IMR-90 (cell line): ENCODE measurements around the gene STAM. TPM values are rescaled to one million over a fixed set of nuclear protein-coding genes. Genes with fewer than 3 reads are reported as not detected.
A peak's percentile ranks its signal among the peaks of the same experiment; 100 is the strongest.

ENCODE experiments used
- ATAC-seq: fragments of 200-7000 bp; cut with Tn5 transposase; 2 replicates; pipeline ENCODE4 v1.9.1; 2020; ENCODE audit warnings: low read depth, mild to moderate bottlenecking, moderate library complexity
- BruUV-seq: library from RNA; stranded (reverse); fragments of 400-500 nt; replicated peaks from 2 replicates; lab custom pipeline; 2021; lab: Mats Ljungman, UMichigan
- CTCF ChIA-PET: fragments of 300-600 bp; formaldehyde crosslinking; extraction: SDS; loops from one replicate; lab custom pipeline; 2021; ENCODE audit warnings: antibody characterized with exemption; lab: Yijun Ruan, JAX
- POLR2A ChIA-PET: fragments of 300-600 bp; sonication (Branson Sonifier 250); formaldehyde crosslinking; loops from one replicate; lab custom pipeline; 2022; ENCODE audit warnings: antibody characterized with exemption; ENCODE audit not compliant: unreplicated experiment; lab: Charles Lee
- DNase-seq: peaks from one replicate; pipeline ENCODE4 v3.0.0; 2013
- H2AFZ ChIP-seq: replicated peaks from 2 replicates; pipeline ENCODE3; 2013; ENCODE audit warnings: low read length, mild to moderate bottlenecking; ENCODE audit not compliant: poor library complexity
- H2AK5ac ChIP-seq: 2 replicates; pipeline ENCODE4 v1.6.1; 2013; ENCODE audit warnings: low read depth, low read length, inconsistent platforms
- H2AK9ac ChIP-seq: replicated peaks from 2 replicates; pipeline ENCODE3; 2013; ENCODE audit warnings: mild to moderate bottlenecking, low read depth, low read length, moderate library complexity; ENCODE audit not compliant: poor library complexity
- H2BK120ac ChIP-seq: 2 replicates; pipeline ENCODE4 v1.6.1; 2013; ENCODE audit warnings: low read depth, low read length, inconsistent platforms
- H2BK15ac ChIP-seq: 3 replicates; pipeline ENCODE4 v1.6.1; 2013; ENCODE audit warnings: low read depth, low read length, inconsistent platforms
- H2BK20ac ChIP-seq: 2 replicates; pipeline ENCODE4 v1.6.1; 2013; ENCODE audit warnings: low read depth, mild to moderate bottlenecking, inconsistent platforms, low read length, moderate library complexity
- H2BK5ac ChIP-seq: 2 replicates; pipeline ENCODE4 v1.6.1; 2013; ENCODE audit warnings: mild to moderate bottlenecking, low read depth, low read length, inconsistent platforms; ENCODE audit not compliant: poor library complexity, severe bottlenecking
- H3K14ac ChIP-seq: replicated peaks from 2 replicates; pipeline ENCODE4 v1.6.1; 2013; ENCODE audit warnings: low read depth, low read length, inconsistent platforms
- H3K18ac ChIP-seq: 2 replicates; pipeline ENCODE4 v1.6.1; 2013; ENCODE audit warnings: low read depth, low read length, control low read depth
- H3K23ac ChIP-seq: 2 replicates; pipeline ENCODE4 v1.6.1; 2013; ENCODE audit warnings: low read depth, low read length, inconsistent platforms
- H3K27ac ChIP-seq: 2 replicates; pipeline ENCODE4 v1.5.1; 2013; ENCODE audit warnings: mild to moderate bottlenecking, control low read depth, low read length; ENCODE audit not compliant: insufficient read depth
- H3K27me3 ChIP-seq: 2 replicates; pipeline ENCODE4 v1.6.1; 2013; ENCODE audit warnings: low read length; ENCODE audit not compliant: control insufficient read depth, insufficient read depth
- H3K36me3 ChIP-seq: 2 replicates; pipeline ENCODE4 v1.6.1; 2013; ENCODE audit warnings: low read length, mixed read lengths; ENCODE audit not compliant: control insufficient read depth, insufficient read depth
- H3K4ac ChIP-seq: 2 replicates; pipeline ENCODE4 v1.6.1; 2013; ENCODE audit warnings: low read depth, low read length, inconsistent platforms
- H3K4me1 ChIP-seq: 2 replicates; pipeline ENCODE4 v1.6.1; 2013; ENCODE audit warnings: low read length, mixed read lengths; ENCODE audit not compliant: control insufficient read depth, insufficient read depth
- H3K4me2 ChIP-seq: 2 replicates; pipeline ENCODE4 v1.6.1; 2013; ENCODE audit warnings: low read depth, mild to moderate bottlenecking, control low read depth, low read length, moderate library complexity
- H3K4me3 ChIP-seq: 2 replicates; pipeline ENCODE4 v1.5.1; 2013; ENCODE audit warnings: low read depth, mild to moderate bottlenecking, control low read depth, low read length, moderate library complexity; ENCODE audit not compliant: insufficient read depth
- H3K56ac ChIP-seq: 2 replicates; pipeline ENCODE4 v1.6.1; 2013; ENCODE audit warnings: low read length, inconsistent platforms; ENCODE audit not compliant: insufficient read depth; ENCODE audit errors: extremely low read depth
- H3K79me1 ChIP-seq, 2 experiments: 2 replicates each; pipeline ENCODE4 v1.6.1; 2013; ENCODE audit warnings: low read length in 2 of 2, inconsistent platforms in 1 of 2, low read depth in 1 of 2
- H3K9ac ChIP-seq: 2 replicates; pipeline ENCODE4 v1.6.1; 2013; ENCODE audit warnings: low read depth, low read length, control low read depth
- H3K9me1 ChIP-seq: 2 replicates; pipeline ENCODE4 v1.6.1; 2013; ENCODE audit warnings: low read length, inconsistent platforms; ENCODE audit not compliant: insufficient read depth
- H3K9me3 ChIP-seq: 2 replicates; pipeline ENCODE4 v1.6.1; 2013; ENCODE audit warnings: low read length; ENCODE audit not compliant: control insufficient read depth, insufficient read depth
- H4K20me1 ChIP-seq: 2 replicates; pipeline ENCODE4 v1.6.1; 2013; ENCODE audit warnings: low read length, inconsistent platforms; ENCODE audit not compliant: insufficient read depth
- H4K5ac ChIP-seq: 2 replicates; pipeline ENCODE4 v1.6.1; 2013; ENCODE audit warnings: mild to moderate bottlenecking, low read depth, low read length, control low read depth
- H4K8ac ChIP-seq, 2 experiments: 2 replicates each; pipeline ENCODE4 v1.6.1; 2013; ENCODE audit warnings: low read depth in 2 of 2, low read length in 2 of 2, control low read depth in 1 of 2, inconsistent platforms in 1 of 2
- H4K91ac ChIP-seq: 2 replicates; pipeline ENCODE4 v1.6.1; 2013; ENCODE audit warnings: low read depth, low read length, inconsistent platforms; ENCODE audit not compliant: insufficient read depth
- BHLHE40 ChIP-seq: fragments of 150-350 bp; IDR thresholded peaks from 2 replicates; pipeline ENCODE4 v1.6.1; 2016; ENCODE audit warnings: mild to moderate bottlenecking, low read depth, low read length
- CEBPB ChIP-seq: IDR thresholded peaks from 2 replicates; pipeline ENCODE4 v1.6.1; 2012; ENCODE audit warnings: low read depth, low read length, improper control_type of control experiment
- CHD1 ChIP-seq: IDR thresholded peaks from 2 replicates; pipeline ENCODE4 v1.6.1; 2012; ENCODE audit warnings: low read depth, low read length, improper control_type of control experiment
- FOS ChIP-seq: fragments of 150-350 bp; IDR thresholded peaks from 2 replicates; pipeline ENCODE4 v1.6.1; 2016; ENCODE audit warnings: low read depth, low read length
- MAFK ChIP-seq: IDR thresholded peaks from 2 replicates; pipeline ENCODE4 v1.6.1; 2012; ENCODE audit warnings: low read depth, low read length, improper control_type of control experiment
- MAZ ChIP-seq: IDR thresholded peaks from 2 replicates; pipeline ENCODE4 v1.6.1; 2012; ENCODE audit warnings: low read depth, mild to moderate bottlenecking, low read length, improper control_type of control experiment, moderate library complexity, borderline replicate concordance
- MXI1 ChIP-seq: IDR thresholded peaks from 2 replicates; pipeline ENCODE4 v1.6.1; 2012; ENCODE audit warnings: low read depth, mild to moderate bottlenecking, low read length, moderate library complexity, borderline replicate concordance
- NFE2L2 ChIP-seq: fragments of 150-350 bp; IDR thresholded peaks from 2 replicates; pipeline ENCODE4 v1.6.1; 2016; ENCODE audit warnings: low read depth, mild to moderate bottlenecking, low read length
- POLR2A ChIP-seq: IDR thresholded peaks from 2 replicates; pipeline ENCODE4 v1.6.1; 2012; ENCODE audit warnings: mild to moderate bottlenecking, low read depth, low read length
- RAD21 ChIP-seq: IDR thresholded peaks from 2 replicates; pipeline ENCODE4 v1.6.1; 2012; ENCODE audit warnings: low read length, improper control_type of control experiment
- RCOR1 ChIP-seq: IDR thresholded peaks from 2 replicates; pipeline ENCODE4 v1.6.1; 2012; ENCODE audit warnings: mild to moderate bottlenecking, low read length, improper control_type of control experiment; ENCODE audit not compliant: insufficient replicate concordance
- RFX5 ChIP-seq: IDR thresholded peaks from 2 replicates; pipeline ENCODE4 v1.8.0; 2012; ENCODE audit warnings: low read depth, mild to moderate bottlenecking, low read length, moderate library complexity
- SMC3 ChIP-seq: fragments of 150-350 bp; IDR thresholded peaks from 2 replicates; pipeline ENCODE4 v1.6.1; 2016; ENCODE audit warnings: low read depth, mild to moderate bottlenecking, antibody characterized with exemption, low read length, moderate library complexity
- dilution Hi-C: fragments of 300-500 bp; cut with HindIII; formaldehyde crosslinking; loops from one replicate; pipeline ENCODE4 v1.14.3; 2018; ENCODE audit warnings: low sequenced_read_pairs; ENCODE audit not compliant: unreplicated experiment
- in situ Hi-C: fragments of 300-500 bp; cut with MboI; formaldehyde crosslinking; loops from 3 replicates; pipeline ENCODE4 v1.14.3; 2019; ENCODE audit warnings: low sequenced_read_pairs, inconsistent platforms, mixed read lengths
- intact Hi-C: fragments of 100-400 bp; cut with micrococcal nuclease; formaldehyde crosslinking; loops from 2 replicates; pipeline ENCODE4 v1.10.0; 2022
- polyA plus RNA-seq, 3 experiments: library from polyadenylated mRNA; depleted of rRNA; stranded (reverse); fragments of >200 nt; gene quantifications; 2 replicates each; pipeline ENCODE4 v1.2.3, GENCODE V29; 2012; ENCODE audit warnings: low replicate concordance in 1 of 3
- total RNA-seq: library from RNA; depleted of rRNA; stranded (reverse); fragments of >200 nt; gene quantifications from 2 replicates; pipeline ENCODE4 v1.2.3, GENCODE V29; 2012
- TF ChIP-seq, protein P1 (sequence below): fragments of 150-350 bp; IDR thresholded peaks from 2 replicates; pipeline ENCODE4 v1.6.1; 2017; ENCODE audit warnings: mild to moderate bottlenecking, antibody characterized with exemption, low read length, low read depth
- TF ChIP-seq, protein P2 (sequence below): fragments of 150-350 bp; IDR thresholded peaks from 2 replicates; pipeline ENCODE4 v1.6.1; 2016; ENCODE audit warnings: low read depth, mild to moderate bottlenecking, low read length, moderate library complexity, borderline replicate concordance
- TF ChIP-seq, protein P3 (sequence below): conservative IDR thresholded peaks from 2 replicates; pipeline ENCODE4 v1.5.1; 2012; ENCODE audit warnings: mild to moderate bottlenecking, low read depth, low read length, improper control_type of control experiment

The STAM gene
- total and polyA plus RNA-seq, 2 of the 4 experiments (the other 2 are of a cell fraction), result 22.9 to 23.3 TPM

DNA sequence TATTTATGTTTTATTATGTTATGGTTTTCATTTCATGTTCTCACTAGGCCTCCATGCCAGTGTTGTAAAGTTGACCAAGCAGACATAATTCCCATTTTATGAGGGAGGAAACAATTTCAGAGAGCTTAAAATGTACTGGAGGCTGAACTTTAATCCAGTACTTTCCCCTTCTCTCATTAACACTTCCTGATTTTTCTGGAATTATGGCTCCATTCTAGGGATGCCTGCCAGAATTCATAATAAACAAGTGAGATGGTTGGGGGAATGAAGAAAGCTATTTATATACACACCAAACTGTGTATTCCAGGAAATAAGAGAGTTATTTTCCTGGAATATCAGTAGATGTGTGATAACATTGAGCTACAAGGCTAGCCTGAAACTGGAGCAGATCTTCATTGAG lies 114.9 kb downstream of the STAM start:
- Histone ChIP-seq H2BK120ac (no peak overlapping the region), H4K91ac (no peak overlapping the region), H3K9ac (no peak overlapping the region), H2BK5ac (no peak overlapping the region), H3K23ac (no peak overlapping the region), H3K14ac (no peak overlapping the region), H4K5ac (no peak overlapping the region), H4K20me1 (no peaks in the 10 kb centered on the region), H3K36me3 (no peaks in the 10 kb centered on the region), H2AK5ac (no peak overlapping the region), H3K27ac (no peak overlapping the region), H3K4me1 (no peaks in the 10 kb centered on the region), H3K4ac (no peak overlapping the region), H2BK20ac (no peak overlapping the region), H3K56ac (no peak overlapping the region), H3K9me3 (no peaks in the 10 kb centered on the region), H3K4me2 (no peak overlapping the region), H2BK15ac (no peak overlapping the region), H2AK9ac (no peak overlapping the region), H3K79me1 (no peaks in the 10 kb centered on the region), H4K8ac (no peak overlapping the region), H3K18ac (no peak overlapping the region), H2AFZ (no peak overlapping the region), H3K4me3 (no peak overlapping the region), H3K9me1 (no peaks in the 10 kb centered on the region), H3K27me3 (no peaks in the 10 kb centered on the region; the same call in 1 of the 2 replicates)
- no peak for TF ChIP-seq POLR2A
- no peak for TF ChIP-seq RFX5
- TF ChIP-seq MAFK, result no peak
- TF ChIP-seq, protein P1, sequence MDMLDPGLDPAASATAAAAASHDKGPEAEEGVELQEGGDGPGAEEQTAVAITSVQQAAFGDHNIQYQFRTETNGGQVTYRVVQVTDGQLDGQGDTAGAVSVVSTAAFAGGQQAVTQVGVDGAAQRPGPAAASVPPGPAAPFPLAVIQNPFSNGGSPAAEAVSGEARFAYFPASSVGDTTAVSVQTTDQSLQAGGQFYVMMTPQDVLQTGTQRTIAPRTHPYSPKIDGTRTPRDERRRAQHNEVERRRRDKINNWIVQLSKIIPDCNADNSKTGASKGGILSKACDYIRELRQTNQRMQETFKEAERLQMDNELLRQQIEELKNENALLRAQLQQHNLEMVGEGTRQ, result no peak
- no peak for TF ChIP-seq FOS
- no peak for TF ChIP-seq MAZ
- no peak for TF ChIP-seq CHD1
- no peak for TF ChIP-seq MXI1
- TF ChIP-seq, protein P2, sequence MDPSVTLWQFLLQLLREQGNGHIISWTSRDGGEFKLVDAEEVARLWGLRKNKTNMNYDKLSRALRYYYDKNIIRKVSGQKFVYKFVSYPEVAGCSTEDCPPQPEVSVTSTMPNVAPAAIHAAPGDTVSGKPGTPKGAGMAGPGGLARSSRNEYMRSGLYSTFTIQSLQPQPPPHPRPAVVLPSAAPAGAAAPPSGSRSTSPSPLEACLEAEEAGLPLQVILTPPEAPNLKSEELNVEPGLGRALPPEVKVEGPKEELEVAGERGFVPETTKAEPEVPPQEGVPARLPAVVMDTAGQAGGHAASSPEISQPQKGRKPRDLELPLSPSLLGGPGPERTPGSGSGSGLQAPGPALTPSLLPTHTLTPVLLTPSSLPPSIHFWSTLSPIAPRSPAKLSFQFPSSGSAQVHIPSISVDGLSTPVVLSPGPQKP, result no peak
- TF ChIP-seq NFE2L2, result no peak
- TF ChIP-seq CEBPB, result no peak
- TF ChIP-seq BHLHE40, result no peak
- no peak for TF ChIP-seq SMC3
- TF ChIP-seq RCOR1, result no peak
- TF ChIP-seq, protein P3, sequence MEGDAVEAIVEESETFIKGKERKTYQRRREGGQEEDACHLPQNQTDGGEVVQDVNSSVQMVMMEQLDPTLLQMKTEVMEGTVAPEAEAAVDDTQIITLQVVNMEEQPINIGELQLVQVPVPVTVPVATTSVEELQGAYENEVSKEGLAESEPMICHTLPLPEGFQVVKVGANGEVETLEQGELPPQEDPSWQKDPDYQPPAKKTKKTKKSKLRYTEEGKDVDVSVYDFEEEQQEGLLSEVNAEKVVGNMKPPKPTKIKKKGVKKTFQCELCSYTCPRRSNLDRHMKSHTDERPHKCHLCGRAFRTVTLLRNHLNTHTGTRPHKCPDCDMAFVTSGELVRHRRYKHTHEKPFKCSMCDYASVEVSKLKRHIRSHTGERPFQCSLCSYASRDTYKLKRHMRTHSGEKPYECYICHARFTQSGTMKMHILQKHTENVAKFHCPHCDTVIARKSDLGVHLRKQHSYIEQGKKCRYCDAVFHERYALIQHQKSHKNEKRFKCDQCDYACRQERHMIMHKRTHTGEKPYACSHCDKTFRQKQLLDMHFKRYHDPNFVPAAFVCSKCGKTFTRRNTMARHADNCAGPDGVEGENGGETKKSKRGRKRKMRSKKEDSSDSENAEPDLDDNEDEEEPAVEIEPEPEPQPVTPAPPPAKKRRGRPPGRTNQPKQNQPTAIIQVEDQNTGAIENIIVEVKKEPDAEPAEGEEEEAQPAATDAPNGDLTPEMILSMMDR, result no peak
- no peak for TF ChIP-seq RAD21
- intact Hi-C loops (no loop called here), dilution Hi-C loops (no loop called here), in situ Hi-C loops (no loop called here)
- POLR2A ChIA-PET, result interaction anchor here (0.6 kb wide), 1 partner anchor 759 kb away, joined by 3 read pairs; no protein-coding TSS in a partner anchor
- CTCF ChIA-PET, result interaction anchor here (0.7 kb wide), 2 partner anchors 16 to 60 kb away, joined by 3 read pairs; no protein-coding TSS in a partner anchor
- BruUV-seq, result no TSS peak
- ATAC-seq, result peak; percentile 40; the same call in 1 of the 2 replicates
- DNase-seq, result no peak
